HG03196 (cell line): Measurements from ENCODE around the gene AMPH.
A peak's percentile ranks its signal among the peaks of the same experiment; 100 is the strongest.
"Not testable (repeated sequence)": the region's sequence is repeated elsewhere in the genome, so short reads cannot be mapped to it uniquely, and the experiment has no call there.

Experiments
- ATAC-seq: cut with Tn5 transposase; IDR thresholded peaks from one replicate; pipeline ENCODE4 v1.9.1; 2021; ENCODE audit not compliant: unreplicated experiment

The AMPH gene

GRCh38 chr7:38398725-38399321 lies 232.3 kb downstream of the AMPH start:
- no peak for ATAC-seq

- no peak for ATAC-seq
Observed at GRCh38 chr7:38396852-38397251, 234.3 kb downstream of the AMPH start.

- not testable (repeated sequence) for ATAC-seq
Observed at GRCh38 chr7:38395921-38396552, 235.1 kb downstream of the AMPH start.

- ATAC-seq: no peak
Observed at GRCh38 chr7:38394660-38395059, 236.5 kb downstream of the AMPH start.

- ATAC-seq: no peak
Observed at GRCh38 chr7:38393874-38394273, 237.3 kb downstream of the AMPH start.

GRCh38 chr7:38391751-38392150 lies 239.4 kb downstream of the AMPH start:
- no peak for ATAC-seq

GRCh38 chr7:38385682-38386081 lies 245.5 kb downstream of the AMPH start:
- ATAC-seq: no peak

- ATAC-seq: no peak
Observed at GRCh38 chr7:38383281-38383680, 247.9 kb downstream of the AMPH start.

- ATAC-seq: no peak
Observed at GRCh38 chr7:38382684-38383083, 248.5 kb downstream of the AMPH start.

- no peak for ATAC-seq
Observed at GRCh38 chr7:38375453-38375852, 255.7 kb downstream of the AMPH start.

- no peak for ATAC-seq
Observed at GRCh38 chr7:38374507-38374906, 256.7 kb downstream of the AMPH start.

- no peak for ATAC-seq
Observed at GRCh38 chr7:38373155-38373554, 258.0 kb downstream of the AMPH start.

- no peak for ATAC-seq
Observed at GRCh38 chr7:38372290-38372689, 258.9 kb downstream of the AMPH start.

GRCh38 chr7:38369816-38370493 lies 261.2 kb downstream of the AMPH start:
- peak; percentile 71 for ATAC-seq

GRCh38 chr7:38368191-38368605 lies 263.0 kb downstream of the AMPH start:
- peak; percentile 51 for ATAC-seq

GRCh38 chr7:38367301-38367890 lies 263.8 kb downstream of the AMPH start:
- peak; percentile 78 for ATAC-seq

GRCh38 chr7:38363379-38363778 lies 267.8 kb downstream of the AMPH start:
- ATAC-seq: not testable (repeated sequence)

- peak; percentile 34 for ATAC-seq
Observed at GRCh38 chr7:38362611-38363237, 268.4 kb downstream of the AMPH start.

- no peak for ATAC-seq
Observed at GRCh38 chr7:38360776-38361175, 270.4 kb downstream of the AMPH start.

- peak; percentile 80 for ATAC-seq
Observed at GRCh38 chr7:38359071-38359601, 272.0 kb downstream of the AMPH start.

- not testable (repeated sequence) for ATAC-seq
Observed at GRCh38 chr7:38358273-38358831, 272.8 kb downstream of the AMPH start.
